HUES48 (cell line): Measurements from ENCODE around the gene TMC3.
"Not testable (repeated sequence)": the region's sequence is repeated elsewhere in the genome, so short reads cannot be mapped to it uniquely, and the experiment has no call there.

ENCODE experiments used
- H3K27ac ChIP-seq: one replicate; pipeline ENCODE4 v1.7.0; 2013; ENCODE audit warnings: low read depth, low read length, inconsistent platforms
- H3K27me3 ChIP-seq: 2 replicates; pipeline ENCODE4 v1.6.1; 2013; ENCODE audit warnings: mild to moderate bottlenecking, low read length; ENCODE audit not compliant: control insufficient read depth, insufficient read depth
- H3K36me3 ChIP-seq: 2 replicates; pipeline ENCODE4 v1.6.1; 2013; ENCODE audit warnings: low read length; ENCODE audit not compliant: control insufficient read depth, insufficient read depth
- H3K4me1 ChIP-seq: 2 replicates; pipeline ENCODE4 v1.6.1; 2013; ENCODE audit warnings: mild to moderate bottlenecking, low read length; ENCODE audit not compliant: control insufficient read depth, insufficient read depth
- H3K4me3 ChIP-seq: 2 replicates; pipeline ENCODE4 v1.5.1; 2013; ENCODE audit warnings: mild to moderate bottlenecking, low read depth, low read length
- H3K9ac ChIP-seq: 2 replicates; pipeline ENCODE4 v1.6.1; 2013; ENCODE audit warnings: mild to moderate bottlenecking, low read depth, low read length, moderate library complexity
- H3K9me3 ChIP-seq: 2 replicates; pipeline ENCODE4 v1.6.1; 2013; ENCODE audit warnings: low read length; ENCODE audit not compliant: control insufficient read depth, insufficient read depth

The TMC3 gene

GRCh38 chr15:81373775-81374395, at the start of gene TMC3:
TMC3 (minus strand) TSS chr15:81374213; CDS start chr15:81374077, 136 bp downstream.
- H3K27me3 ChIP-seq = no peaks in the 10 kb centered on the region
- H3K9ac ChIP-seq = no peak within 1 kb of the TSS
- no peak within 1 kb of the TSS for H3K27ac ChIP-seq
- H3K36me3 ChIP-seq = no peaks in the 10 kb centered on the region
- H3K9me3 ChIP-seq = no peaks in the 10 kb centered on the region
- H3K4me3 ChIP-seq = no peak within 1 kb of the TSS
- H3K4me1 ChIP-seq = no peaks in the 10 kb centered on the region

GRCh38 chr15:81421461-81421860, 47.4 kb upstream of the TMC3 start:
- Histone ChIP-seq H3K36me3 (no peaks in the 10 kb centered on the region), H3K4me3 (no peak overlapping the region), H3K4me1 (peaks cover 15% of the 10 kb centered on the region), H3K9ac (no peak overlapping the region), H3K27ac (no peak overlapping the region), H3K27me3 (no peaks in the 10 kb centered on the region), H3K9me3 (no peaks in the 10 kb centered on the region)

- H3K4me1 ChIP-seq = peaks cover 15% of the 10 kb centered on the region
- peak overlapping the region; percentile 64 for H3K27ac ChIP-seq
- no peaks in the 10 kb centered on the region for H3K36me3 ChIP-seq
- no peaks in the 10 kb centered on the region for H3K9me3 ChIP-seq
- no peaks in the 10 kb centered on the region for H3K27me3 ChIP-seq
- H3K4me3 ChIP-seq = peak overlapping the region; percentile 45
- no peak overlapping the region for H3K9ac ChIP-seq
Measured at GRCh38 chr15:81419332-81419943, 45.4 kb upstream of the TMC3 start.

GRCh38 chr15:81418891-81419290, 44.9 kb upstream of the TMC3 start:
- Histone ChIP-seq H3K4me1 (peaks cover 15% of the 10 kb centered on the region), H3K4me3 (peak overlapping the region; percentile 45), H3K27ac (peak overlapping the region; percentile 64), H3K9ac (no peak overlapping the region), H3K27me3 (no peaks in the 10 kb centered on the region), H3K36me3 (no peaks in the 10 kb centered on the region), H3K9me3 (no peaks in the 10 kb centered on the region)

- no peak overlapping the region for H3K4me3 ChIP-seq
Measured at GRCh38 chr15:81418444-81418843, 44.4 kb upstream of the TMC3 start.

GRCh38 chr15:81414274-81414968, 40.4 kb upstream of the TMC3 start:
- H3K36me3 ChIP-seq, H3K9me3 ChIP-seq, H3K27ac ChIP-seq, H3K9ac ChIP-seq, H3K27me3 ChIP-seq, H3K4me3 ChIP-seq: not testable (repeated sequence)
- H3K4me1 ChIP-seq = peaks cover 17% of the 10 kb centered on the region

More at GRCh38 chr15:81418444-81418843, 44.4 kb upstream of the TMC3 start:
- Histone ChIP-seq H3K36me3 (no peaks in the 10 kb centered on the region), H3K27ac (no peak overlapping the region), H3K9ac (no peak overlapping the region), H3K9me3 (no peaks in the 10 kb centered on the region), H3K4me1 (peaks cover 15% of the 10 kb centered on the region), H3K27me3 (no peaks in the 10 kb centered on the region)

- H3K4me3 ChIP-seq = no peak overlapping the region
- peaks cover 11% of the 10 kb centered on the region for H3K4me1 ChIP-seq
- no peaks in the 10 kb centered on the region for H3K36me3 ChIP-seq
- no peak overlapping the region for H3K27ac ChIP-seq
- H3K9me3 ChIP-seq = no peaks in the 10 kb centered on the region
- no peak overlapping the region for H3K9ac ChIP-seq
- H3K27me3 ChIP-seq = no peaks in the 10 kb centered on the region
Measured at GRCh38 chr15:81413851-81414250, 39.8 kb upstream of the TMC3 start.

GRCh38 chr15:81411969-81412633, 38.1 kb upstream of the TMC3 start:
- H3K4me3 ChIP-seq = no peak overlapping the region
- peaks cover 6% of the 10 kb centered on the region for H3K4me1 ChIP-seq
- H3K9ac ChIP-seq = no peak overlapping the region
- no peaks in the 10 kb centered on the region for H3K27me3 ChIP-seq
- no peaks in the 10 kb centered on the region for H3K9me3 ChIP-seq
- no peak overlapping the region for H3K27ac ChIP-seq
- H3K36me3 ChIP-seq = no peaks in the 10 kb centered on the region

GRCh38 chr15:81411051-81411450, 37.0 kb upstream of the TMC3 start:
- no peaks in the 10 kb centered on the region for H3K27me3 ChIP-seq
- no peak overlapping the region for H3K27ac ChIP-seq
- no peak overlapping the region for H3K4me3 ChIP-seq
- no peaks in the 10 kb centered on the region for H3K36me3 ChIP-seq
- H3K9me3 ChIP-seq = no peaks in the 10 kb centered on the region
- H3K4me1 ChIP-seq = peaks cover 6% of the 10 kb centered on the region
- H3K9ac ChIP-seq = no peak overlapping the region

GRCh38 chr15:81410318-81410753, 36.3 kb upstream of the TMC3 start:
- Histone ChIP-seq H3K27me3 (no peaks in the 10 kb centered on the region), H3K27ac (no peak overlapping the region), H3K9ac (no peak overlapping the region), H3K4me1 (peaks cover 6% of the 10 kb centered on the region), H3K9me3 (no peaks in the 10 kb centered on the region), H3K36me3 (no peaks in the 10 kb centered on the region), H3K4me3 (peak overlapping the region; percentile 15; the same call in 1 of the 2 replicates)

GRCh38 chr15:81407718-81408117, 33.7 kb upstream of the TMC3 start:
- H3K9me3 ChIP-seq = no peaks in the 10 kb centered on the region
- no peak overlapping the region for H3K4me3 ChIP-seq
- H3K9ac ChIP-seq = no peak overlapping the region
- no peaks in the 10 kb centered on the region for H3K27me3 ChIP-seq
- H3K27ac ChIP-seq = no peak overlapping the region
- peaks cover 6% of the 10 kb centered on the region for H3K4me1 ChIP-seq
- H3K36me3 ChIP-seq = no peaks in the 10 kb centered on the region
